Activated CD8-positive, alpha-beta T cell treated with anti-CD3 and anti-CD28 coated beads, Interleukin-2, amount 10 ng/mL, durations not matched to agents 7 days and 5 days (primary cell): ENCODE measurements around the gene FCN2. TPM values are rescaled to one million over a fixed set of nuclear protein-coding genes. Genes with fewer than 3 reads are reported as not detected.

Experiments used
- ATAC-seq: fragments of 150-1000 bp; cut with Tn5 transposase; one replicate; pipeline ENCODE4 v1.10.0; 2021; ENCODE audit warnings: moderate library complexity
- CTCF ChIA-PET: fragments of 350-600 bp; sonication (Branson Sonifier 250); formaldehyde crosslinking; loops from one replicate; lab custom pipeline; 2021; ENCODE audit warnings: antibody characterized with exemption; lab: Charles Lee
- POLR2A ChIA-PET: fragments of 350-600 bp; sonication (Branson Sonifier 250); formaldehyde crosslinking; loops from one replicate; lab custom pipeline; 2021; ENCODE audit warnings: antibody characterized with exemption; lab: Charles Lee
- DNase-seq: peaks from one replicate; pipeline ENCODE4 v3.0.0-alpha.2; 2020
- H3K27ac Mint-ChIP-seq: one replicate; pipeline ENCODE4 v1.8.0; 2021; ENCODE audit warnings: mild to moderate bottlenecking, mixed read lengths
- H3K27me3 Mint-ChIP-seq: one replicate; pipeline ENCODE4 v1.8.0; 2021; ENCODE audit warnings: low read depth, mixed read lengths
- H3K36me3 Mint-ChIP-seq: one replicate; pipeline ENCODE4 v1.8.0; 2021; ENCODE audit warnings: low read depth, mixed read lengths
- H3K4me1 Mint-ChIP-seq: one replicate; pipeline ENCODE4 v1.8.0; 2021; ENCODE audit warnings: low read depth, mixed read lengths
- H3K4me3 Mint-ChIP-seq: one replicate; pipeline ENCODE4 v1.8.0; 2021; ENCODE audit warnings: mild to moderate bottlenecking, mixed read lengths
- H3K9me3 Mint-ChIP-seq: one replicate; pipeline ENCODE4 v1.8.0; 2022; ENCODE audit warnings: mixed read lengths; ENCODE audit not compliant: insufficient read depth
- total RNA-seq, 2 experiments: library from RNA; stranded (reverse); gene quantifications; one replicate each; pipeline ENCODE4 v1.2.3, GENCODE V29; 2021

The FCN2 gene
- total RNA-seq, 2 experiments from 2014 or later = not detected

GRCh38 chr9:134863941-134864820, 16.4 kb upstream of the FCN2 start:
- ChIA-PET POLR2A (no interaction called here), CTCF (no interaction called here)
- no peaks in the 10 kb centered on the region for H3K4me1 Mint-ChIP-seq
- no peak overlapping the region for H3K4me3 Mint-ChIP-seq
- no peak overlapping the region for H3K27ac Mint-ChIP-seq
- no peaks in the 10 kb centered on the region for H3K27me3 Mint-ChIP-seq
- H3K36me3 Mint-ChIP-seq = no peaks in the 10 kb centered on the region
- DNase-seq (no peak), ATAC-seq (no peak)
- no peaks in the 10 kb centered on the region for H3K9me3 Mint-ChIP-seq

- ChIA-PET POLR2A (no interaction called here), CTCF (no interaction called here)
- no peak overlapping the region for H3K4me3 Mint-ChIP-seq
- ATAC-seq (no peak), DNase-seq (no peak)
- H3K36me3 Mint-ChIP-seq = no peaks in the 10 kb centered on the region
- no peak overlapping the region for H3K27ac Mint-ChIP-seq
- no peaks in the 10 kb centered on the region for H3K27me3 Mint-ChIP-seq
- no peaks in the 10 kb centered on the region for H3K4me1 Mint-ChIP-seq
- no peaks in the 10 kb centered on the region for H3K9me3 Mint-ChIP-seq
Observed at GRCh38 chr9:134864821-134865190, 15.8 kb upstream of the FCN2 start.

GRCh38 chr9:134867917-134868750, 12.5 kb upstream of the FCN2 start:
- CTCF ChIA-PET = no interaction called here
- POLR2A ChIA-PET = no interaction called here

GRCh38 chr9:134868751-134869553, 11.7 kb upstream of the FCN2 start:
- ATAC-seq = no peak
- Mint-ChIP-seq H3K27ac (no peak overlapping the region), H3K27me3 (no peaks in the 10 kb centered on the region), H3K4me1 (no peaks in the 10 kb centered on the region), H3K36me3 (no peaks in the 10 kb centered on the region), H3K9me3 (no peaks in the 10 kb centered on the region), H3K4me3 (no peak overlapping the region)
- ChIA-PET CTCF (no interaction called here), POLR2A (no interaction called here)
- no peak for DNase-seq

More at GRCh38 chr9:134867917-134868750, 12.5 kb upstream of the FCN2 start:
- H3K36me3 Mint-ChIP-seq = no peaks in the 10 kb centered on the region
- ATAC-seq (no peak), DNase-seq (no peak)
- H3K4me1 Mint-ChIP-seq = no peaks in the 10 kb centered on the region
- no peak overlapping the region for H3K4me3 Mint-ChIP-seq
- no peaks in the 10 kb centered on the region for H3K27me3 Mint-ChIP-seq
- no peaks in the 10 kb centered on the region for H3K9me3 Mint-ChIP-seq
- H3K27ac Mint-ChIP-seq = no peak overlapping the region

GRCh38 chr9:134869554-134870300, 10.9 kb upstream of the FCN2 start:
- no peak overlapping the region for H3K27ac Mint-ChIP-seq
- no peak for DNase-seq
- no peaks in the 10 kb centered on the region for H3K4me1 Mint-ChIP-seq
- ChIA-PET CTCF (no interaction called here), POLR2A (no interaction called here)
- H3K27me3 Mint-ChIP-seq = no peaks in the 10 kb centered on the region
- no peaks in the 10 kb centered on the region for H3K36me3 Mint-ChIP-seq
- no peak for ATAC-seq
- H3K4me3 Mint-ChIP-seq = no peak overlapping the region
- no peaks in the 10 kb centered on the region for H3K9me3 Mint-ChIP-seq

- POLR2A ChIA-PET = no interaction called here
- ATAC-seq = no peak
- no peak overlapping the region for H3K27ac Mint-ChIP-seq
Observed at GRCh38 chr9:134870301-134870694, 10.3 kb upstream of the FCN2 start.

GRCh38 chr9:134870746-134871662, 9.6 kb upstream of the FCN2 start:
- H3K9me3 Mint-ChIP-seq = no peaks in the 10 kb centered on the region
- no peaks in the 10 kb centered on the region for H3K36me3 Mint-ChIP-seq
- H3K27me3 Mint-ChIP-seq = no peaks in the 10 kb centered on the region
- DNase-seq (no peak), ATAC-seq (no peak)
- no peaks in the 10 kb centered on the region for H3K4me1 Mint-ChIP-seq
- ChIA-PET CTCF (no interaction called here), POLR2A (no interaction called here)
- H3K4me3 Mint-ChIP-seq = no peak overlapping the region
- H3K27ac Mint-ChIP-seq = no peak overlapping the region

More at GRCh38 chr9:134870301-134870694, 10.3 kb upstream of the FCN2 start:
- Mint-ChIP-seq H3K4me3 (no peak overlapping the region), H3K4me1 (no peaks in the 10 kb centered on the region), H3K36me3 (no peaks in the 10 kb centered on the region), H3K9me3 (no peaks in the 10 kb centered on the region), H3K27me3 (no peaks in the 10 kb centered on the region)
- DNase-seq = no peak
- CTCF ChIA-PET = no interaction called here

GRCh38 chr9:134871697-134872340, 8.8 kb upstream of the FCN2 start:
- CTCF ChIA-PET = no interaction called here
- DNase-seq = no peak

GRCh38 chr9:134872482-134873231, 8.0 kb upstream of the FCN2 start:
- no peaks in the 10 kb centered on the region for H3K9me3 Mint-ChIP-seq
- peaks cover 2% of the 10 kb centered on the region for H3K27me3 Mint-ChIP-seq
- ChIA-PET POLR2A (no interaction called here), CTCF (no interaction called here)
- H3K4me1 Mint-ChIP-seq = no peaks in the 10 kb centered on the region
- DNase-seq (no peak), ATAC-seq (no peak)
- H3K36me3 Mint-ChIP-seq = no peaks in the 10 kb centered on the region
- no peak overlapping the region for H3K27ac Mint-ChIP-seq
- no peak overlapping the region for H3K4me3 Mint-ChIP-seq

More at GRCh38 chr9:134871697-134872340, 8.8 kb upstream of the FCN2 start:
- no peak for ATAC-seq
- Mint-ChIP-seq H3K4me3 (no peak overlapping the region), H3K27me3 (no peaks in the 10 kb centered on the region), H3K9me3 (no peaks in the 10 kb centered on the region), H3K27ac (no peak overlapping the region), H3K4me1 (no peaks in the 10 kb centered on the region), H3K36me3 (no peaks in the 10 kb centered on the region)
- POLR2A ChIA-PET = no interaction called here

GRCh38 chr9:134875371-134875770, 5.2 kb upstream of the FCN2 start:
- Mint-ChIP-seq H3K4me1 (no peaks in the 10 kb centered on the region), H3K36me3 (no peaks in the 10 kb centered on the region), H3K27me3 (peaks cover 2% of the 10 kb centered on the region), H3K4me3 (no peak overlapping the region), H3K9me3 (no peaks in the 10 kb centered on the region), H3K27ac (no peak overlapping the region)
- ChIA-PET CTCF (no interaction called here), POLR2A (no interaction called here)
- ATAC-seq (no peak), DNase-seq (no peak)
